Right forelimb (tissue), 1 donor: ENCODE measurements around the gene SLC27A6.
"Not testable (repeated sequence)": the region's sequence is repeated elsewhere in the genome, so short reads cannot be mapped to it uniquely, and the experiment has no call there.

Source experiments
- DNase-seq: peaks from one replicate; pipeline ENCODE4 v3.0.0-alpha.2; 2018

Gene SLC27A6

DNA sequence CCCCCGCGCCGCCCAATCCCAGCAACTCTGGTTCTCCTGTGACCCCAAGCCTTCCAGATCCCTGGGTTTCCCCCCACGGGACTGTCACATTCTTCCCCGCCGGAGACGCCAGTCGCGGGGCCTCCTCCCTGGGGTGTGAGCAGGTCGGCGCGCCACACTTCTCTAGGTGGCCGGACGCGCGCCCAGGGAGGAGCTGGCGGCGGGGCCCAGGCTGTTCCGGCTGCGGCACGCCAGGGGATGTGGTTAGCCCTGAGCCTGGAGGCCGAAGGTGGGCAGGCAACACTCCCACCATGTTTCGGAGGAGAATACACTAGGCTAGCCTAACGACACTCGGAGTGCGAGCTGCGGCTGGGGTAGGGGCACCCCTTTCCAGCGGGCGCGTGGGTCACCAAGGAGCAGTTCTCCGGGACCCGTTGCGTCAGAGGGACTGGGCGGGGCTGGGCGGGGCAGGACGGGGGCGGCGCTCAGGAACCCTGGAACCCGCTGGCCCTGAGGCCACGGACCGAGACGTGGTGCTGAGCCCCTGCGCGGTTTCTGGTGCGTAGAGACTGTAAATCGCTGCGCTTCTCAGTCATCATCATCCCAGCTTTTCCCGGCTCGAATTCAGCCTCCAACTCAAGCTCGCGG lies at the start of gene SLC27A6:
Gene SLC27A6 (plus strand): TSS at position 478 of the 627 bp plus-strand sequence. CDS start 650 bp downstream, outside the sequence.
- DNase-seq = peak; percentile 46

DNA sequence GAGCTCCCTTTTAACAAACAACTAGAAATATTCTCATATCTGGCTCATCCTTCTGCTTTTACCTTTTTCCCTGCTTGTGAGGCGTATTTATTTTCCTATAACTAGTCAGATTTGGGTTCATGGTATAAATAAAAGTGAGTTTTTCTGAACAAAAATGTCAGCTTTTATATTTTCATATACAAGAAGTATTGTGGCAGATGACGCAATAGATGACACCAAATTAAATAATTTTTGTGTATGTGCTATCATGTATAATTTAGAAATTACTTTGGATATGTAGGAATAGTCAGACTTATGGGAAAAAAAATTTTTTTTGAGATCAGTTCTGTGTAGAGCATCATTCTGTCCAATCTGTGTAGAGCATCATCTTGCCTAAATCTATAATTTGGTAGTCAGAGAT lies 45.7 kb upstream of the SLC27A6 start:
- DNase-seq = no peak

DNA sequence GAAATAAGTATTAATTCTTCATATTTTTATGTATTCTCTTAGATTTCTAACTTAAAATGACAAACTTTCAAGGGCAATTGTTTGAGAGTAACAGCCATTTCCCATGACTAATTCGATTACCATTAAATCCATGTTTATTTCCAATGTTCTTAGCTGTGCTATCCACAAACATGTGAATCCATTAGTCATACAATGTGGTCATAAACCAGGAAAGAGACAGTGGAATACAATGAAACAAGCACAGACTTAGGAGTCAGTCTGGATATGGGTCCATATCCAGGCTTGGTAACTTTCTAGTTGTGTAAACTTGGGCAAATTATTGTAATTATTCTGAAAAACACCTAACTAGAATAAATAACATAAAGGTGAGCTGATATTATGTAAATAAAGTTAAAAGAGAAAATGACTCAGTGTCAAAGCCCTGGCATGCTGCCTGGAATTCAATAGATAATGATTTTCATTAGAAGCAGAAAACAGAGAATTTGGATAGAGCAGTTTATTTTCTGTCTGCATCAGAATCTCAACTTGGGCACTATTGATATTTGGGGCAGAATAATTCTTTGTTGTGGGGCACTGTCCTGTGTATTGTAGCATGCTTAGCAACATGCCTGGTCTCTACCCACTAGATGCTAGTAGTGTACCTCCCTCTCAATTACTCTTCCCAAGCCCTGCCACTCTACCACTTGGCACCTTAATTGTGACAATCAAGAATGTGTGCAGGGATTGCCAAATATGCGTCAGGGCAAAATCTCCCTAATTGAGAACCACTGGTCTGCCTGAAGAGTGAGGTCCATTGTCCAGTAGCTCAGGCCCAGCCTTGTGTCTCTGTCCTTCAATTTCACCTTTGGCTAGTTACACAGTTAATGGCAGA lies 44.7 kb upstream of the SLC27A6 start:
- no peak for DNase-seq

DNA sequence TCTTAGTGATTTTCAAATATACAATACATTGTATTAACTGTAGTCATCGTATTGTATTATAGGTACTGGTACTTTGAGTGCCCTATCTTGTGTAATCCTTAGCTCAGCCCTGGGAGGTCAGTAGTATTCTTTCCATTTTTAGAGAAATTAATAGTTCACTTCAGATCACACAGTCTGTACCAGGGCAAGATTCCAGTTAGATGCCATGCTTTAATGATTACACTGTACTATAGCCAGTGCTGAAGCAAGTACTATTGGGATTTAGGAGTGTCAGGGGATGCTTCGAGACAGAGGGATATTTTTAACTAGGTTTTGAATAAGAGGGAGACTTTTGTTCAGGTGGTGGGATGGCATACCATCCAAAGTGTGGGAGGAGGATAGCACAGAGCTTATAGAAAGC lies 41.0 kb upstream of the SLC27A6 start:
- DNase-seq = no peak

DNA sequence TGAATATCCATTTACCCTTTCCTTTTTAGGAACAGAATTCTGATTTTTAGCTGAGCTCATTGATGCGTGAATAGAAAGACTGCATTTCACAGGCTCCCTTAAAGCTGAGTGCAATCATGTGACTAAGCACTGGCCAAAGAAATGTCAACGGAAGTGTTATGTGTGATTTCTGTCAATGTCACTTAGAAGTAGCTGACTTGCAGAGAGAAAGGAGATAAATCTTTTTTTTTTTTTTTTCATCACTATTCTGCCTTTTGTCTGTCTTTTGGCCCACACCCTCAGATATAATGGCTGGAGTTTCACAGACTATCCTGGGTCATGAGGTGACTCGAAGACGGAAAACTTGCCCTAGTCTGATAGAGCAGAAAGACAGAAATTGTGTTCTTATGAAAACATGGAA lies 39.3 kb upstream of the SLC27A6 start:
- no peak for DNase-seq

DNA sequence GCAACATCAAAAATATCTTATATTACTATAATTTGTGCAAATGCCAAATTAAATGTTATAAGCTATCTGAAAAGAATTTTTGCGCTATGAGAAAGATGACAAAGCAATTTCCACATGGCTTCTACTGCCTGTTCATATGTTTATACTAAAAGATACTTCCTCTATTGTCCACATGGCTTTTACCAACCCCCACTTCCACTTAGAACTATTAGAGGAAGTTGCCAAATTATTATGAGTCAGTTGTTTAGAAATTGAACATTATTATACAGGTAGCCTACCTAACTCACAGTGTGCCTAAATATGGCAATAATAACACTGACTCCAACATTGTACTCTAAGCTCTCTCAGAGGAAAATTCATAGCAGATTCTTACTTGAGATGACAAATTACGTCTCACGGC lies 37.6 kb upstream of the SLC27A6 start:
- no peak for DNase-seq

DNA sequence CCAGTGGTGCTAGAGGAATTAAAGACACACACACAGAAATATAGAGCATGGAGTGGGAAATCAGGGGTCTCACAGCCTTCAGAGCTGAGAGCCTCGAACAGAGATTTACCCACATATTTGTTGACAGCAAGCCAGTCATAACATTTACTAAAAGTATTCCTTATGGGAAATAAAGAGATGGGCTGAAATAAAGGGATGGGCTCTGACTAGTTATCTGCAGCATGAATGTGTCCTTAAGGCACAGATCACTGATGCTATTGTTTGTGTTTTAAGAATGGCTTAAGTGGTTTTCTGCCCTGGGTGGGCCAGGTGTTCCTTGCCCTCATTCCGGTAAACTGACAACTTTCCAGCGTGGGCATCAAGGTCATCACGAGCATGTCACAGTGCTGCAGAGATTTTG lies 33.1 kb upstream of the SLC27A6 start:
- not testable (repeated sequence) for DNase-seq

DNA sequence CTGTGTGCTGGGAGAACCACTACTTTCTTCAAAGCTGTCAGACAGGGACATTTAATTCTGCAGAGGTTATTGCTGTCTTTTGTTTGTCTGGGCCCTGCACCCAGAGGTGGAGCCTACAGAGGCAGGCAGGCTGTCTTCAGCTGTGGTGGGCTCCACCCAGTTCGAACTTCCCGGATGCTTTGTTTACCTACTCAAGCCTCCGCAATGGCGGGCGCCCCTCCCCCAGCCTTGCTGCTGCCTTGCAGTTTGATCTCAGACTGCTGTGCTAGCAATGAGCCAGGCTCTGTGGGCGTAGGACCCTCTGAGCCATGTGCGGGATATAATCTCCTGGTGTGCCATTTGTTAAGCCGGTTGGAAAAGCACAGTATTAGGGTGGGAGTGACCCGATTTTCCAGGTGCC lies 22.2 kb upstream of the SLC27A6 start:
- not testable (repeated sequence) for DNase-seq

DNA sequence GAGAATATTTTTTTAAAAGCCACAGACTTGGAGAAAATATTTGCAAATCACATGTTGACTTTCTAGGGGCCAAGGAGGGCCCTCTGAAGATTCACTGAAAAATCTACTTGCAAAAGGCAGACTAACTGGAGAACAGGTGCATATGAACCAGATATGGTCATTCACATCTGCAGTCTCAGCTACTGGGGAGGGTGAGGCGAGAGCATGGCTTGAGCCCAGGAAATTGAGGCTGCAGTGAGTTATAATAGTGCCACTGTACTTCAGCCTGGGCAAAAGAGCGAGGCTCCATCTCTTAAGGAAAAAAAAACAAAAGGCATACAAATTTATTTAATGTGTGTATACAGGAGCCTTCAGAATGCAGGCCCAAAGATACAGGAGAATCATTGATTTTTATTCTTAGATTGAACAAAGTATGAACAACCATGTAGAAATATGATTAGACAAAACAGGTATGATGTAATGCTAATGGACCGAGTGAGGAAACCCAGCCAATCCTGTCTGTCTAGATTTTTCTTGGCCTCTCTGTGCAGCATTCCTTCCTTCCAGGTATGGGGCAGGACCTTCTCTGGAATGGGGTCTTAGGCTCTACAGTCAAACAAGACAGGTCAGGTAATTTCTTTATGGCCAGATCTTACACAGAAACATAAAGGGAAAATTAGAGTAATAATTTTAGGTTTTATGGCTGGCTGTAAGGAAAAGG lies 15.3 kb upstream of the SLC27A6 start:
- DNase-seq = no peak

DNA sequence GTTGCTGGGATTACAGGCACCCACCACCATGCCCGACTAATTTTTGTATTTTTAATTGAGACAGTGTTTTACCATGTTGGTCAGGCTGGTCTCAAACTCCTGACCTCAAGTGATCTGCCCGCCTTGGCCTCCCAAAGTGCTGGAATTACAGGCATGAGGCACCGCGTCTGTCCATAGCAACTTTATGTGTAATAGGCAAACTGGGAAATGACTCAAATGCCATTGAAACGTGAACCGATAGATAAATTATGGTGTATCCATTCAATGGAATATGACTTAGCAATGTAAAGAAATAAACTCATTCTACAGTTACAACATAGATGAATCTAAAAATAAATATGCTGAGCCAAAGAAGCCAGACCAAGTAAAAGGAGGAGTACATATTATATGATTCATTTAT lies 14.0 kb upstream of the SLC27A6 start:
- not testable (repeated sequence) for DNase-seq

- no peak for DNase-seq
These were observed 9.1 kb upstream of the SLC27A6 start for GRCh38 chr5:128956164-128956563.

- DNase-seq = no peak
These were observed 3.1 kb upstream of the SLC27A6 start for GRCh38 chr5:128962211-128962610.

DNA sequence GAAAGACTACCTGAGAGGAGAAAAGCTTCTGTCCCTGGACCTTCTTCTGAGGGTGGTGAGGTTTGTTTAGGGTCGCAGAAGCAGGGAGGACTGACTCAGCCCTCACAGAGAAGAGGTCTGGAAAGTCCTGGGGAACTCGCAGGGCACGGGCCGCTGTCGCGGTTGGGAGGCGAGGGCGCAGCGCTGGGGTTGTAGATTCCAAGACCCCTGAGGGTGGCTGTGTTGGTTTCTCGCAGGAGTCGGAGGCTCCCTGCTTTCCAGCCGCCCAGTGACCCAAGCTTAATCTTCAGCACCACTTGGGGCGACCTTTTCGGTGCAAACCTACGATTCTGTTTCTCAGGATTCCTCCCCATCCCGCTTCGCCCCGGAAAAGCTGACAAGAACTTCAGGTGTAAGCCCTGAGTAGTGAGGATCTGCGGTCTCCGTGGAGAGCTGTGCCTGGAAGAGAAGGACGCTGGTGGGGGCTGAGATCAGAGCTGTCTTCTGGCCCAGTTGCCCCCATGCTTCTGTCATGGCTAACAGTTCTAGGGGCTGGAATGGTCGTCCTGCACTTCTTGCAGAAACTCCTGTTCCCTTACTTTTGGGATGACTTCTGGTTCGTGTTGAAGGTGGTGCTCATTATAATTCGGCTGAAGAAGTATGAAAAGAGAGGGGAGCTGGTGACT lies 482 bp downstream of the SLC27A6 start:
- no peak for DNase-seq

DNA sequence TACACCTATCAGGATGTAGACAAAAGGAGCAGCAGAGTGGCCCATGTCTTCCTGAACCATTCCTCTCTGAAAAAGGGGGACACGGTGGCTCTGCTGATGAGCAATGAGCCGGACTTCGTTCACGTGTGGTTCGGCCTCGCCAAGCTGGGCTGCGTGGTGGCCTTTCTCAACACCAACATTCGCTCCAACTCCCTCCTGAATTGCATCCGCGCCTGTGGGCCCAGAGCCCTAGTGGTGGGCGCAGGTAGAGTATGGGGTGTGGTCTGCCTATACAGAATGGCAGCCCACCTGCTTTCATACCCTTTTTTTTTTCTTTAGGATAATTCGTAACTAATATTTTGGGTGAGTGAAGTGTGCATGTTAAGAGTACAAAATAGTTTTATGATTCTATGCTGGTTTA lies 1.1 kb downstream of the SLC27A6 start:
- DNase-seq = no peak

DNA sequence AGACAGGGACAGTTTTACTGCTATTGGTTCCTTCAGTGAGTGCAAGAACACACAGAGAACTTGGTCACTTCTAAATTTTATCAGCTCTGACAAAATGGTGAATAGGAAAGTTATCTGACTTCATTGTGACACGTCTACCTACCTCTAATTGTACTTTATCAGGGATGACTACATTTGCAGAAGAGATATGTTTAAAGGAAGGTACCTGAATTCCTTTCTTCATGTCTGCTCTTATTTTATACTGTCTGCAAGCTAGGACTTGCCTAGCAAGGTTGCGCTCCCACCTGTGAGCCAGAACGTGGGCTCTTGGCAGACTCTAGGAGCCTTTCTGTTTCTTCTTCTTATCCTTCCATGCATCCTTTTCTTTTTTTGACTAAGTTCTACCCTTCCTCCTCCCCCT lies 1.6 kb downstream of the SLC27A6 start:
- no peak for DNase-seq

DNA sequence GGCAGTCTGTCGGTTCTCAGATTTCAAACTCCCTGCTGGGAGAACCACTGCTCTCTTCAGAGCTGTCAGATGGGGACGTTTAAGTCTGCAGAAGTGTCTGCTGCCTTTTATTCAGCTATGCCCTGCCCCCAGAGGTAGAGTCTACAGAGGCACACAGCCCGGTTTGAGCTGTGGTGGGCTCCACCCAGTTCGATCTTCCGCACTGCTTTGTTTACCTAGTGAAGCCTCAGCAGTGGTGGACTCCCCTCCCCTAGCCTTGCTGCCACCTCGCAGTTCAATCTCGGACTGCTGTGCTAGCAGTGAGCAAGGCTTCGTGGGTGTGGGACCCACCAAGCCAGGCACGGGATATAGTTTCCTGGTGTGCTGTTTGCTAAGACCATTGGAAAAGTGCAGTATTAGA lies 8.0 kb downstream of the SLC27A6 start:
- DNase-seq = no peak

- no peak for DNase-seq
These were observed 9.3 kb downstream of the SLC27A6 start for GRCh38 chr5:128974567-128974966.

DNA sequence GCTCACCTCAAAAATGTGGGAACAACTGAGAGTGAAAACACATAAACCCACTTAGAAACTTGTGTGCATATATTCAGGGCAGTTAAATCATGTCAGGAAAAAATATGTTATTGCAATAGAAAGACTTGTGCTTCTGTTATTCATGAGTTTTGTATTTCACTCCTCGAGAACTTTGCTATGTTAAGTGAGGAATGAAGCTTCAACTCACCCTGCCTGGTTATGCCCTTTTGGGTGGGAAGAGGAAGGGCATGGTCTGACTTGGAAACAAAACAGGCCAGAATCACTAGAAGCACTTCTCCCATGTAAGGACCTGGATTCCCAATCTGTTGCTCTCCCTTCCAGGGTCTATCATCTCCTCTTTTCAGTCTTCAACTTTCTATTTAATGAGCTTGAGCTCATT lies 14.5 kb downstream of the SLC27A6 start:
- no peak for DNase-seq

- DNase-seq = no peak
These were observed 15.6 kb downstream of the SLC27A6 start for GRCh38 chr5:128980917-128981316.

DNA sequence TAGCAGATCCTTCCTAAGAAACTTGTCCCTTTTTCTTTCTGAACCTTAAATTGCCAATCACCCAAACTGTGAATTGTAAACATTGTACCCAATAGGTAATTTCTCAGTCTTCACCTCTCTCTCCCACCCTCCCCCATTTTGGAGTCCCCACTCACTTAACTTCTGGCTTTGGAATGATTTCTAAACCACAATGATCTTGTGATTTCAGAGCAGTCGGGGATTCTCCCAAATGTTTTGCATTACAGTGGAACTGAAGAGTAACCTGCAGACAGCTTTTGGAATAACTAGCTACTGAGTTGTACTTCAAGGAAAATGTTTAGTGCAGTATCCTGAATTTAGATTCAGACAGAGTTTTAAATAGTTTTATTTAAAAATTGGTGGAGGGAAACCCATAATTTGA lies 19.2 kb downstream of the SLC27A6 start:
- DNase-seq = no peak

DNA sequence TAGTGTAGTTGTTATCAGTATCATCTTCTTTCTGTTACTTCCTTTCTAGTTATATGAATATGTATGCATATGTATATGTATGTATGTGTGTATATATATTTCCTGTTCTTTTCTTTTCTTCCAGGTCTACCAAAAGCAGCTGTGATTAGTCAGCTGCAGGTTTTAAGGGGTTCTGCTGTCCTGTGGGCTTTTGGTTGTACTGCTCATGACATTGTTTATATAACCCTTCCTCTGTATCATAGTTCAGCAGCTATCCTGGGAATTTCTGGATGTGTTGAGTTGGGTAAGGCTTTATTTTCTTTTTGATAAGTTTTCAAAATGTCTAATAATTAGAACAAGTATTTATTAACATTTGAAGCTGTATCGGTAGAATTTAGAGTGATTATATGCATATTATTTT lies 23.2 kb downstream of the SLC27A6 start:
- no peak for DNase-seq

DNA sequence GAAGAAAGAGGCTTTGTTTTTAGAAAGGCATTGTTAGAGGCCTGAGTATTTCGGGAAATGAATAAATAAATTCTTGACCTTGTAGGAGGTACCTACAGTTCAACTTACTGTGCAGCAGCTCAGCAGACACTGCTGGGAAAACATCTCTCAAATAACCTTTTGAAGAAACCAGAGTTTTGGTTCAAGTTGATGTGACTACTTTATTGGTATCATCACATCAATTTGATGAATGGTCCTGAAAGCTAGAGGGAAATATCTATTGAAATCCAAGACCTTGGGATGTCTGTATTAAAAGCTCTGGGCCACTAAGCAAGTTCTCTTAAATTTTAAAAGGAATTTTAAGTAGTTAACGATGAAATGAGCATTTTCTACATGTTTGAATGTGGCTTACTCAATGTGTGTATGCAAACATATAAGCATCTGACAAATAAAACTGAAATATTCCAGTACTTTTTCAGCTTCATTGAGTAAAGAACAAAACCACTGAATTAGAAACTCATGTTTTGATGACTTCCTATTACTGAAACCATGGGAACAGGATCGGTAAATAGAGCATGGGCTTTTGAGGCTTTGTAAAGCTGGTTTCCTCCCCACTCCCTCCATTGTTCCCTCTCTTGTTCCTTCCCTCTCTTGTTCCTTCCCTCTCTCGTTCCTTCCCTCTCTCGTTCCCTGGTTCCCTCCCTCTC lies 36.7 kb downstream of the SLC27A6 start:
- DNase-seq = no peak

DNA sequence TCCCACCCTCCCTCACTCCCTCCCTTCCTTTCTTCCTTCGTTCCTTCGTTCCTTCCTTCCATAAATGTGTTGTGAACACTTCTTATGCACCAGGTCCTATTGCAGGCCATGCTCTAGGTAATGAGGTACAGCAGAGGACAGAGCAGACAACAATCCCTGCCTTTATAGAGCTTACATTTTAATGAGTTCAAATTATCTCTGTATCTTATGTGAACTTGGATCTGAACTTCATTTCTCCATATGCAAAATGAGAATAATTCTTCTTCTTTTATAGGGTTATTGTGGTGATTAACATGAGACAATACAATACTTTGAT lies 37.2 kb downstream of the SLC27A6 start:
- no peak for DNase-seq
